Stomach (tissue), 9 donors: Measurements from ENCODE around the gene FBXL17. TPM values are rescaled to one million over a fixed set of nuclear protein-coding genes. Genes with fewer than 3 reads are reported as not detected.
A peak's percentile ranks its signal among the peaks of the same experiment; 100 is the strongest.

Experiments used
- DNase-seq, 2 donors: peaks; one replicate each; pipeline versions ENCODE4 v3.0.0 to v3.0.0-alpha.2; 2013 to 2019
- H3K27ac ChIP-seq, 5 donors: fragments of 200-600 bp in 4 of 5; sonication (generic) in 4 of 5; one replicate each; pipeline ENCODE4 v1.5.1; 2013 to 2019; ENCODE audit warnings: mild to moderate bottlenecking in 1 of 5, moderate library complexity in 1 of 5
- H3K27me3 ChIP-seq, 3 donors: fragments of 200-600 bp; sonication (generic); one replicate each; pipeline ENCODE4 v1.5.1; 2017 to 2019; ENCODE audit warnings: mixed run types in 1 of 3
- H3K36me3 ChIP-seq, 4 donors: fragments of 200-600 bp; sonication (generic); 1 replicate in 3 of 4; 2 replicates in 1 of 4; pipeline ENCODE4 v1.5.1; 2016 to 2019
- H3K4me1 ChIP-seq, 4 donors: fragments of 200-600 bp; sonication (generic); one replicate each; pipeline ENCODE4 v1.5.1; 2016 to 2019
- H3K4me3 ChIP-seq, 4 donors: fragments of 200-600 bp; sonication (generic) in 3 of 4; one replicate each; pipeline ENCODE4 v1.5.1; 2016 to 2019; ENCODE audit warnings: mild to moderate bottlenecking in 1 of 4
- H3K9me3 ChIP-seq, 4 donors: fragments of 200-600 bp; sonication (generic); one replicate each; pipeline ENCODE4 v1.5.1; 2016 to 2019
- CTCF ChIP-seq, 7 experiments: fragments of 450-650 bp in 4 of 7; fragments of 200-600 bp in 3 of 7; sonication (generic) in 3 of 7; IDR thresholded peaks; one replicate each; pipeline ENCODE4 v1.5.1; 2016 to 2019; ENCODE audit warnings: antibody characterized with exemption in 7 of 7, control low read depth in 2 of 7, mild to moderate bottlenecking in 1 of 7
- EP300 ChIP-seq: sonication (generic); formaldehyde crosslinking; IDR thresholded peaks from one replicate; pipeline ENCODE4 v1.6.1; 2017; ENCODE audit warnings: antibody characterized with exemption
- POLR2A ChIP-seq, 4 donors: fragments of 450-650 bp; IDR thresholded peaks; one replicate each; pipeline ENCODE4 v1.6.1; 2016; ENCODE audit warnings: antibody characterized with exemption in 4 of 4, control low read depth in 2 of 4, mild to moderate bottlenecking in 1 of 4, moderate library complexity in 1 of 4
- POLR2AphosphoS5 ChIP-seq, 3 donors: sonication (generic); formaldehyde crosslinking; IDR thresholded peaks; one replicate each; pipeline ENCODE4 v1.6.1; 2016; ENCODE audit warnings: antibody characterized with exemption in 3 of 3
- WGBS, 5 donors: extraction: QIAGEN DNeasy Blood & Tissue Kit in 3 of 5; methylation state at CpG; one replicate each; pipeline versions ENCODE4 v1.1.5 to v1.1.7; 2013 to 2018; 5-methylcytosine and 5-hydroxymethylcytosine counted together
- intact Hi-C: fragments of 100-400 bp; cut with DNase I; formaldehyde crosslinking; loops from one replicate; pipeline ENCODE4 v1.15.1; 2023; ENCODE audit warnings: low total_unique reads
- polyA plus RNA-seq, 3 donors: library from polyadenylated mRNA; stranded (reverse); fragments of 200-250 nt; gene quantifications; one replicate each; pipeline ENCODE4 v1.2.3, GENCODE V29; 2013
- total RNA-seq, 5 donors: library from RNA; depleted of rRNA; stranded (reverse); fragments of >200 nt; gene quantifications; one replicate each; pipeline versions ENCODE4 v1.1.0 to v1.2.3, GENCODE V29; 2014 to 2016
- donor health status: healthy with polysubstance abuse.
- donor health status: Bipolar disorder and iron deficiency.
- donor health status: healthy.

Gene FBXL17
- total and polyA plus RNA-seq, 8 donors: 3.8 to 28.0 (median 14.4) TPM

GRCh38 chr5:107815109-107815508 lies 566.8 kb downstream of the FBXL17 start:
- WGBS, 5 donors: 81 to 91% (median 89%) methylated on average over 10 of the region's 10 CpGs
- Histone ChIP-seq H3K4me1 (no peaks in the 10 kb centered on the region), H3K9me3 (no peaks in the 10 kb centered on the region), H3K27ac (no peak overlapping the region), H3K36me3 (no peaks in the 10 kb centered on the region), H3K4me3 (no peak overlapping the region), H3K27me3 (no peaks in the 10 kb centered on the region)
- TF ChIP-seq POLR2A (IDR thresholded peaks at IDR 0.05): no peak
- no peak for TF ChIP-seq EP300
- no peak for TF ChIP-seq CTCF (IDR thresholded peaks at IDR 0.05)
- TF ChIP-seq POLR2AphosphoS5 (IDR thresholded peaks at IDR 0.05): no peak
- intact Hi-C loops: no loop called here
- DNase-seq: no peak

- no peak for DNase-seq
- TF ChIP-seq POLR2AphosphoS5 (IDR thresholded peaks at IDR 0.05): no peak
- TF ChIP-seq CTCF (IDR thresholded peaks at IDR 0.05): no peak
- TF ChIP-seq POLR2A (IDR thresholded peaks at IDR 0.05): no peak
- TF ChIP-seq EP300: no peak
- intact Hi-C loops: no loop called here
- Histone ChIP-seq H3K9me3 (no peaks in the 10 kb centered on the region), H3K4me3 (no peak overlapping the region), H3K36me3 (no peaks in the 10 kb centered on the region), H3K4me1 (no peaks in the 10 kb centered on the region), H3K27me3 (no peaks in the 10 kb centered on the region), H3K27ac (no peak overlapping the region)
- WGBS, 5 donors: 78 to 96% (median 90%) methylated on average over 7 of the region's 7 CpGs
Observed at GRCh38 chr5:107814183-107814827, 567.6 kb downstream of the FBXL17 start.

GRCh38 chr5:107813559-107813958 lies 568.3 kb downstream of the FBXL17 start:
- Histone ChIP-seq H3K4me1 (no peaks in the 10 kb centered on the region), H3K4me3 (no peak overlapping the region), H3K36me3 (no peaks in the 10 kb centered on the region), H3K27ac (no peak overlapping the region), H3K9me3 (no peaks in the 10 kb centered on the region), H3K27me3 (no peaks in the 10 kb centered on the region)
- intact Hi-C loops: no loop called here
- 82 to 95% (median 86%) methylated on average over 4 of the region's 4 CpGs for WGBS, 5 donors
- TF ChIP-seq EP300 (no peak), CTCF (IDR thresholded peaks at IDR 0.05) (no peak), POLR2A (IDR thresholded peaks at IDR 0.05) (no peak), POLR2AphosphoS5 (IDR thresholded peaks at IDR 0.05) (no peak)
- DNase-seq: no peak

GRCh38 chr5:107812570-107813141 lies 569.2 kb downstream of the FBXL17 start:
- intact Hi-C loops: no loop called here
- Histone ChIP-seq H3K27me3 (no peaks in the 10 kb centered on the region), H3K27ac (no peak overlapping the region), H3K36me3 (no peaks in the 10 kb centered on the region), H3K4me3 (no peak overlapping the region), H3K9me3 (no peaks in the 10 kb centered on the region), H3K4me1 (no peaks in the 10 kb centered on the region)
- DNase-seq: peak in 1 of 2 donors; percentile 45
- no peak for TF ChIP-seq CTCF (IDR thresholded peaks at IDR 0.05)
- no peak for TF ChIP-seq POLR2AphosphoS5 (IDR thresholded peaks at IDR 0.05)
- no peak for TF ChIP-seq EP300
- no peak for TF ChIP-seq POLR2A (IDR thresholded peaks at IDR 0.05)
- WGBS, 5 donors: 69 to 87% (median 79%) methylated on average over 8 of the region's 8 CpGs
